ENCODE measurements around the gene PTPRS. TPM values are rescaled to one million over a fixed set of nuclear protein-coding genes. Genes with fewer than 3 reads are reported as not detected.

PTPRS gene
- total RNA-seq, 1 experiment from 2014 or later = 215 TPM

- no TSS peak for BruUV-seq (replicated peaks)
- Histone ChIP-seq H3K9me3 (ENCODE audit: low read depth, low read length, poor library complexity, severe bottlenecking) (no peaks in the 10 kb centered on the region), H3K27ac (ENCODE audit: low read depth, low read length, poor library complexity, severe bottlenecking) (no peak overlapping the region), H3K36me3 (ENCODE audit: insufficient read depth, low read length, poor library complexity, severe bottlenecking) (no peaks in the 10 kb centered on the region), H3K4me1 (ENCODE audit: insufficient read depth, low read length, poor library complexity, severe bottlenecking) (no peaks in the 10 kb centered on the region), H3K27me3 (replicated peaks; ENCODE audit: insufficient read depth, low read depth, low read length, poor library complexity) (no peaks in the 10 kb centered on the region), H3K4me3 (ENCODE audit: low read depth, low read length, poor library complexity, severe bottlenecking) (no peak overlapping the region)
- intact Hi-C loops (cut with micrococcal nuclease; ENCODE audit: unreplicated experiment) = no loop called here
- ChIA-PET POLR2A (ENCODE audit: low non-redundant PET) (no interaction called here), CTCF (no interaction called here)
- TF ChIP-seq EZH2 (IDR thresholded peaks at IDR 0.05; ENCODE audit: borderline replicate concordance, low read depth, low read length, poor library complexity, severe bottlenecking) (no peak), CTCF (conservative IDR thresholded peaks at IDR 0.05; ENCODE audit: low read depth, low read length) (no peak)
- DNase-seq (ENCODE audit: low spot score) = peak; percentile 35
Observed at GRCh38 chr19:5321851-5322681, 18.5 kb downstream of the PTPRS start.

- H3K36me3 ChIP-seq (ENCODE audit: insufficient read depth, low read length, poor library complexity, severe bottlenecking) = no peaks in the 10 kb centered on the region
- no peaks in the 10 kb centered on the region for H3K9me3 ChIP-seq (ENCODE audit: low read depth, low read length, poor library complexity, severe bottlenecking)
- no peaks in the 10 kb centered on the region for H3K27me3 ChIP-seq (replicated peaks; ENCODE audit: insufficient read depth, low read depth, low read length, poor library complexity)
- DNase-seq (ENCODE audit: low spot score) = no peak
- no peaks in the 10 kb centered on the region for H3K4me1 ChIP-seq (ENCODE audit: insufficient read depth, low read length, poor library complexity, severe bottlenecking)
- ChIA-PET CTCF (no interaction called here), POLR2A (ENCODE audit: low non-redundant PET) (no interaction called here)
- intact Hi-C loops (cut with micrococcal nuclease; ENCODE audit: unreplicated experiment) = no loop called here
- H3K27ac ChIP-seq (ENCODE audit: low read depth, low read length, poor library complexity, severe bottlenecking) = no peak overlapping the region
- no TSS peak for BruUV-seq (replicated peaks)
- TF ChIP-seq CTCF (conservative IDR thresholded peaks at IDR 0.05; ENCODE audit: low read depth, low read length) (no peak), EZH2 (IDR thresholded peaks at IDR 0.05; ENCODE audit: borderline replicate concordance, low read depth, low read length, poor library complexity, severe bottlenecking) (no peak)
- H3K4me3 ChIP-seq (ENCODE audit: low read depth, low read length, poor library complexity, severe bottlenecking) = no peak overlapping the region
Observed at GRCh38 chr19:5321066-5321642, 19.5 kb downstream of the PTPRS start.

- TF ChIP-seq CTCF (conservative IDR thresholded peaks at IDR 0.05; ENCODE audit: low read depth, low read length) = no peak
- no peak for DNase-seq (ENCODE audit: low spot score)
- ChIA-PET CTCF (no interaction called here), POLR2A (ENCODE audit: low non-redundant PET) (no interaction called here)
- H3K27me3 ChIP-seq (replicated peaks; ENCODE audit: insufficient read depth, low read depth, low read length, poor library complexity) = no peaks in the 10 kb centered on the region
- no peak overlapping the region for H3K27ac ChIP-seq (ENCODE audit: low read depth, low read length, poor library complexity, severe bottlenecking)
- no TSS peak for BruUV-seq (replicated peaks)
- no peaks in the 10 kb centered on the region for H3K4me1 ChIP-seq (ENCODE audit: insufficient read depth, low read length, poor library complexity, severe bottlenecking)
- H3K36me3 ChIP-seq (ENCODE audit: insufficient read depth, low read length, poor library complexity, severe bottlenecking) = no peaks in the 10 kb centered on the region
- H3K4me3 ChIP-seq (ENCODE audit: low read depth, low read length, poor library complexity, severe bottlenecking) = no peak overlapping the region
- H3K9me3 ChIP-seq (ENCODE audit: low read depth, low read length, poor library complexity, severe bottlenecking) = no peaks in the 10 kb centered on the region
- intact Hi-C loops (cut with micrococcal nuclease; ENCODE audit: unreplicated experiment) = no loop called here
Observed at GRCh38 chr19:5319516-5319915, 21.1 kb downstream of the PTPRS start.

Measured in A673 (cell line).